Mammary epithelial cell (primary cell): Measurements from ENCODE around the gene CLMP.

ENCODE experiments used
- CTCF ChIP-seq, 2 donors: IDR thresholded peaks in 1 of 2; conservative IDR thresholded peaks in 1 of 2; 2 replicates each; pipeline ENCODE4 v1.5.1; 2011 to 2012; ENCODE audit warnings: inconsistent platforms in 2 of 2, low read length in 2 of 2, mild to moderate bottlenecking in 2 of 2, control low read depth in 1 of 2, low read depth in 1 of 2; ENCODE audit not compliant: insufficient read depth in 1 of 2; ENCODE audit errors: extremely low read depth in 1 of 2
- EZH2 ChIP-seq: IDR thresholded peaks from 2 replicates; pipeline ENCODE4 v1.6.1; 2012; ENCODE audit warnings: low read length, inconsistent platforms, borderline replicate concordance

GRCh38 chr11:123052901-123053721 lies 141.9 kb downstream of the CLMP start:
- no peak for TF ChIP-seq CTCF (conservative IDR thresholded peaks at IDR 0.05 in 1 of 2, IDR thresholded peaks at IDR 0.05 in 1 of 2; ENCODE audit: extremely low read depth in 1 of 2, insufficient read depth in 1 of 2, low read depth in 1 of 2, low read length in 2 of 2)
- TF ChIP-seq EZH2: no peak
